NCI-H2029 (cell line): ENCODE measurements around the gene HMGN2.
A peak's percentile ranks its signal among the peaks of the same experiment; 100 is the strongest.
"Not testable (repeated sequence)": the region's sequence is repeated elsewhere in the genome, so short reads cannot be mapped to it uniquely, and the experiment has no call there.

Experiments used
- DNase-seq: peaks from one replicate; lab custom pipeline; 2025; lab: John Stamatoyannopoulos, UW

The HMGN2 gene

DNA sequence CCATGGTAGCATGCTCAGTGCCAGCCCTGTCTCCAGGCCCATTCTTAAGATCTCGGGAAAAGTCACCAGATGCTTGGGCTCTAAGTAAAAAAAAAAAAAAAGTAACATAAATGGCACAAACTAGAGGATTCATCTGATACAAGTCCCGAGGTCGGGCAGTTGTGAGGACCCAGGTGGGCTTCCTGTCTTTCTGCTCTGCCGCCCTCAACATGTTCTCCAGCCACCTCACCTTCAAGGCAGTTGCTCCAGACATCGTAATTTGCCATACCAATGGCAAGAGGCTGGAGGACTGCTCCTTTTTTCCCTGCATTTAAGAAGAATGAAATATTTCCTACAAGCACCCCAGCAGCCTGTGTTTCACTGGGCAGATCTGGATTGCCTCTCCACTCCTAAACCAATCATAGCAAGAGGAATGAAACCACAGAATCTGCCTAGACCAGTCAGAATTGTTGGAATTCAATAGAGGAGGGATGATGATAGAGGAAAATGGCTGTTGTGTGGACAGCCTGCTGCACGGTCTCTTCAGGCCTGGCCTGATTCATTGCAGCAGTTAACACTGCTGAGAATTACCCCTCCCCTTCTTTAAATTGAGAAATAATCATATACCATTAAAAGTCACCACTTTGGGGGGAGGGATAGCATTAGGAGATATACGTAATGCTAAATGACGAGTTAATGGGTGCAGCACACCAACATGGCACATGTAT, 5.4 kb downstream of the HMGN2 start:
- DNase-seq, result no peak

DNA sequence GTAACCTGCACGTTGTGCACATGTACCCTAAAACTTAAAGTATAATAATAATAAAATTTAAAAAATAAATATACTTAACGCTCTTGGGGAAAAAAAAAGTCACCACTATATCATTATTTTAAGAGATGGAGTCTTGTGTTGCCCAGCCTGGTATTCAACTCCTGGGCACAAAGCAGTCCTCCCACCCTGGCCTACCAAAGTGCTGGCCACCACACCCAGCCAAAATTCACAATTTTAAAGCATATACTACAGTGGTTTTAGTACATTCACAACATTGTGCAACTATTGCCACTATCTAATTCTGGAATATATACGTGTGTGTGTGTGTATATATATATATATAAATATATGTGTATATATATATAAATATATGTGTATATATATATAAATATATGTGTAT, 5.9 kb downstream of the HMGN2 start:
- DNase-seq, result no peak

DNA sequence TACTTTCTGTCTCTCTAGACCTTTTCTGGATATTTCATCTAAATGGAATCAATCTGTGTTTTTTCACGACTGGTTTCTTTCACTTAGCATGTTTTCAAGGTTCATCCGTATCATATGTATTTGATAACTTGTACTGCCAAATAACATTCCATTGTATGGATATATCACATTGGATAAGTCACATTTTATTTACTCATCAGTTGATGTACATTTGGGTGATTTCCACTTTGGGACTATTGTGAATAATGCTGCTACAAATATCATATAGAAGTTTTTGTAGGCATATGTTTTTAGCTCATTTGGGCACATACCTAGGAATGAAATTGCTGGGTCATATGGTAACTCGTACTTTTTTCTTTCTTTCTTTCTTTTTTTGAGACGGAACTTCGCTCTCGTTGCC, 6.7 kb downstream of the HMGN2 start:
- DNase-seq, result no peak

DNA sequence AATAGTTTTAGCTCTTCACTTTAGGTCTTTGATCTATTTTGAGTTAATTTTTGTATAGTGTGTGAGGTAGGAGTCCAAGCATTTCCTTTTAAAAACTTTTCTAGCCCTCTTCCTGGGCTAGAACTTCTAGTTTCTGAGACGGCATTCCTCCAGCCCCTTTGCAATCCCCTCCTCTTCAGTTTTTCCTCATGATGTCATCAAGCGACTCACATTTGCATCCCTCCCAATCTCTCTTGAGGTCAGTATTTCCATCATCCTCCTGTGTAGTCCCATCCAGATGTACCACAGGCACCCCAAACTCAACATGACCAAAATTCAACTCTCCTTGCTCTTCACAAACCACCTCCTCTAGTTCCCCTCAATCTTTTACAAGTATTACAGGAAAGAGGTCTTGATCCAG, 10.7 kb downstream of the HMGN2 start:
- DNase-seq, result no peak

DNA sequence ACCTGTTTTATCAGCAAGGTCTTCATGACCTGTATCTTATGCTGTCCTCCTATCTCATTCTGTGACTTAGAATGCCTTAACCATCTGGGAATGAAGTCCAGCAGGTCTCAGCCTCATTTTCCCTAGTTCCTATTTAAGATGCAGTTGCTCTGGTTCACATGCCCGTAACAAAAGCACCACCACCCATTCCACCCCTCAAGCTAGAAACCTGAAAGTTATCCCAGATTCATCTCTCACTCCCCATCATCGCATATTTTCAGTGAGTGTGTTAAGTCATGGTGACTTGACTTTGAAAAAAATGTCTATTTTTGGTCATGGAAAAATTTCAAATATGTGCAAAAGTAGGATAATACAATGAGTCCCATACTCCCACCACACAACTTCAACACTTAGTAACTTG, 11.7 kb downstream of the HMGN2 start:
- no peak for DNase-seq

DNA sequence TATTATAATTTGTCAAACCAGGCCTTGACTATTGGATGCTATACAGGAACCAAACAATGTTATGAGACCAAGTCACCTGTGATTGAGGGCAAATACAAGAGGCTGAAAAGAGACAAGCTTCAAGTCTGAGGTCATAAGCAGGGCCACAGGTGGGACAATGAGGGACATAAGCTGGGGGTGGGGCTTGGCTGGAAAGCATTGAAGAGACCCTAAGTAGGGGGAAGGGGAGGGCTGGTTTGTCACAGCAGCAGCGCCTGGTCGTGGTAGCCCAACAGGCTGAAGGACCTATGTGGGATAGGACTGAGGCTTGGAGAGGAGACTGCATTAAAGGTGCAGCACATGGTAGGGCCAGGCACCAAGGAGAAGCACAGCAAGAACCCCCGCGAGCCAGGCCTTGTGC, 17.9 kb downstream of the HMGN2 start:
- DNase-seq, result no peak

DNA sequence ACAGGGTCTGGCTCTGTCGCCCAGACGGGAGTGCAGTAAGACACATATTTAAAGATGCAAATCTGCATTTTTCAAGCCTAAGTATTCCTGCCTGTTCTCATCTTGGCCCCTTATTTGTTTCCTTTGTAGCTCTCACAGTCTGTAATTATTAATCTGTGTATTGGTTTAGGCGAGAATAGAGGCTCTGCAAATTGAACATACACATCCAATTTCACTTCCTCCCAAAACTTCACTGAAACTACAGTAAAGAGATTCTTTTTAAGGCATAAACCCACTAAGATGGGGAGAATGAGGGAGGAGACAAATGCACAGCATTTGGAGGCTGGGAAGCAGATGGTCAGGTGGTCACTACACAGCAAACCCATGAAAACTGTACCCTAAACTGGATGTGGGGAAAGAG, 21.0 kb downstream of the HMGN2 start:
- DNase-seq, result no peak

DNA sequence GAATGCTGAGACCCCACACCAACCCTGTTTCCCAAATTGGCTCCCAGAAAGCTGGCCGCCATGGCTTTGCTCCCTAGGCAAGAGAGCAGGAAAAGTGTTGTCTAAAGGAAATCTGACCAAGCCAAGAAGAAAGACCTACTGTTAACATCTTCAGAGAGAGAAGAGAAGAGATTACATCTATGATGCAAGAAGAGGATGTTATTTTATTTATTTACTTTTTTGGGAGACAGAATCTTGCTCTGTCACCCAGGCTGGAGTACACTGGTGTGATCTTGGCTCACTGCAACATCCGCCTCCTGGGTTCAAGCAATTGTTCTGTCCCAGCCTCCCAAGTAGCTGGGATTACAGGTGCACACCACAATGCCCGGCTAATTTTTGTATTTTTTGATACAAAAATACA, 21.7 kb downstream of the HMGN2 start:
- no peak for DNase-seq

DNA sequence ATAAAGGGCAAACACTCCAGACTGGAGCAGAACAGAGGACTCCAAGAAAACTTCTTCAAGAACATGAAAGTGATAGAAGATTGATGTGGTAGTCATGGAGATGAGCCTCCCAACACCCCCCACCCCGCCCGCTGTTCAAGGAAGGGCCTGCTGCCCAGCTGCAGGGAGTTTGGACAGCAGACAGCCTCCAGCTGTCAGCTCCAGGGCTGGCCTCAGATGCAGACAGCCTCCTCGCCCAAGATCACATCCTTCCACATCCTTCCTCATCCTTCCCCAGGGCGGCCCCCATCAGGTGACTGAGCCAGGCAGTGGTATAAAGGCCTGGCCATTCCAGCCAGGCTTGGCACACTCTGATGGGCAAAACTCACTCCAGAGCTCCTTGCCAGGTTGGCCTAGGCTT, 24.6 kb downstream of the HMGN2 start:
- DNase-seq, result no peak

DNA sequence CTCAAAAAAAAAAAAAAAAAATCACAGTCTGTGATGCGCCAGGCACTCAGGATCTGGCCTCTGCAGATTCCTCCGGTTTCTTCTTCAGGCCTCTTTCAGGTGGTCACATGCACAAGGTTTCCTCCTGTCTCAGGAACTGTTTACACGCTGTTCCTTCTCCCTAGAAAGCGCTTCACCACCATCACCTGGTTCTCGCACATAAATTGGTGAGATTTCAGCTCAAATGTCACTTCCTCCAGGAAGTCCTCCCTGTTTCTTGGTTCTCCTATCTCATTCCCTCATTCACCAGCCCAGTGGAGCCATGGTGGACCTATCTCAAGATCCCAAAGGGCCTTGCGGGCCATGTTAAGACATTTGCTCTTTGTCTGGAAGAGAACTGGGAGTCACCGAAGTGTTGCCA, 26.7 kb downstream of the HMGN2 start:
- DNase-seq, result no peak

DNA sequence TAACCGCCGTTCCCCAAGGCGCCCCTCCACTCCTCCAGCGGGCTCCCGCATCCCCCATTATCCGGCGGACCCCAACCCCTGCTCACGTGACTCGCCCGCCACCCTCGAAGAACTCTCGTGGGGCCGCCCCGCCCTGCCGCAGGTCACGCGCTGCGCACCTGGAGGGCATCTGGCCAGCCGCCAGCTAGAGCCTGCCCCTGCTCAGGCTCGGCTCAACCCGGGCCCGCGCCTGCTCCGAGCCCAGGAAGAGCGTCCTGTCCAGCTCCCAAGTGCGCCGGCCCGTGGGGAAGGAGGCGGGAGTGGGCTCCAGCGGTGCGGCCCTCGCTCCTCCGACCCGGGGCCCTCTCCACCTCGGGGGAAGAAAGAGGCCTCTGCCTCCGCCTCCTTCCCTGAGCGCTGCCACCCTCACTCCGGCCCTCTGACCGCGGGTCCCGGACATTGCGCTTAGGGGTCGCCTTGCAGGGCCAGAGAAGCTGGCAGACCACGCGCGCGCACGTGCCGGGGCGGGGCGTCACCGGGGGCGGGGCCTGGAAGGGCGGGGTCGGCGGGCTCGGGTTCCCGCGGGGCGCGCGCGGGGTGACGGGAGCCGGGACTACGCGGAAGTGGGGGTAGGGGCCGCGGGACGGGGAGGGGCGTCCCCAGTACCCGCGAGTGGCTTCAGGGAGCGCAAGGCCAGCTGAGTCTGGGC, 28.4 kb downstream of the HMGN2 start:
- DNase-seq, result peak; percentile 80

DNA sequence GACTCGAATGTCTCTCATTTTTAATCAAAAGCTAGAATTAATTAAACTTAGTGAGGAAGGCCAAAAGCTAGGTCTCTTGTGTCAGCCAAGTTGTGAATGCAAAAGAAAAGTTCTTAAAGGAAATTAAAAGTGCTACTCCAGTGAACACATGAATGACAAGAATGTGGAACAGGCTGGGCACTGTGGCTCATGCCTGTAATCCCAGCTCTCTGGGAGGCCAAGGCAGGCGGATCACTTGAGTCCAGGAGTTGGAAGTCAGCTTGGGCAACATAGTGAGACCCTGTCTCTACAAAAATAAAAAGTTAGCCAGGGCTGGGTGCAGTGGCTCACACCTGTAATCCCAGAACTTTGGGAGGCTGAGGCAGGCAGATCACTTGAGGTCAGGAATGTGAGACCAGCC, 38.5 kb downstream of the HMGN2 start:
- not testable (repeated sequence) for DNase-seq

DNA sequence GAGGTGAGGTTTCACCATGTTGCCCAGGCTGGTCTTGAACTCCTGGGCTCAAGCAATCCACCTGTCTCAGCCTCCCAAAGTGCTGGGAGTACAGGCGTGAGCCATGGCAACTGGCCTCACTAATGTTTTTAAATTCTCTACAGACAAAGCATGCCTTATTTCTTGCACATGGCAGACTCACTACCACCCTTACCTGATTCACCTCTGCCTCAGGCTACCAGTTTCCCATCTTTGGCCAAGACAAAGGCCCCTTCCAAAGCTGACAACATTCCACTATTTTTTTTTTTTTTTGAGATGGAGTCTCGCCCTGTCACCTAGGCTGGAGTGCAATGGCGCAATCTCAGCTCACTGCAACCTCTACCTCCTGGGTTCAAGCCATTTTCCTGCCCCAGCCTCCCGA, 43.6 kb downstream of the HMGN2 start:
- not testable (repeated sequence) for DNase-seq

DNA sequence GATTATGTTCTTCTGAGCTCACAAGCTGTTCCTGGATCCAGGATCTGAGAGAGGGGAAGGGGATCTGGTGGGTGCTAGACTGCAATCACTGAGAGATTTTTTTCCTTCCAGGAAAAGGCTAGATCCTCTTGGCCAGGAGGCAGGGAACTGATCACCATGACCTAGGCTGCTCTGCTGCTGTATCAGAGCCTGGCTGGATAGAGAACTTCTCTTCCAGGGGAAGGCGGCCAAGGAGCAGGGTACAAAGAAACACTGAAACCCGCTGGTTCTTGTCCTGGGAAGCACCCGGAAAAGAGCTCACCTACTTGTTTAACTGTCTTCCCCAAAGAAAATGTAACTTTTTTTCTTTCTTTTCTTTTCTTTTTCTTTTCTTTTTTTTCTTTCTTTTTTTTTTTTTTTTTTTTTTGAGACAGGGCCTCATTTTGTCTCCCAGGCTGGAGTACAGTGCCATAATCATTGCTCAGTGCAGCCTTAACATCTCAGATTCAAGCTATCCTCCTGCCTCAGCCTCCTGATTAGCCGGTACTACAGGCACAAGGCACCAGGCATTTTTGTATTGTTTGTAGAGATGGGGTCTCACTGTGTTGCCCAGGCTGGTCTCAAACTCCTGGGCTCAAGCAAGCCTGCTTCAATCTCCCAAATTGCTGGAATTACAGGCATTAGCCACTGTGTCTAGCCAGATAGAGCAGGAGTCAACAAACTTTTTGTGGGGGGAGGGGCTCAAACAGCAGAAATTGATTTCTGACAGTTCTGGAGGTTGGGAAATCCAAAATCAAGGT, 44.9 kb downstream of the HMGN2 start:
- no peak for DNase-seq

DNA sequence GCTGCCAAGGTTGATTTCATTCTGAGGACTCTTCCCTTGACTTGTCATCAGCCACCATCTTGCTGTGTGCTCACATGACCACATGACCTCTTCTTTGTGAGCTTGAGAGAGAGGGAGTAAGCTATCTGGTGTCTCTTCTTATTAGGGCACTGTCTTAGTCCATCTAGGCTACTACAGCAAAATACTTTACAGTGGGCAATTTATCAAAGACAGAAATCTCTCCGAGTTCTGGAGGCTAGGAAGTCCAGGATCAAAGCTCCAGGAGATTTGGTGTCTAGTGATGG, 45.5 kb downstream of the HMGN2 start:
- no peak for DNase-seq

DNA sequence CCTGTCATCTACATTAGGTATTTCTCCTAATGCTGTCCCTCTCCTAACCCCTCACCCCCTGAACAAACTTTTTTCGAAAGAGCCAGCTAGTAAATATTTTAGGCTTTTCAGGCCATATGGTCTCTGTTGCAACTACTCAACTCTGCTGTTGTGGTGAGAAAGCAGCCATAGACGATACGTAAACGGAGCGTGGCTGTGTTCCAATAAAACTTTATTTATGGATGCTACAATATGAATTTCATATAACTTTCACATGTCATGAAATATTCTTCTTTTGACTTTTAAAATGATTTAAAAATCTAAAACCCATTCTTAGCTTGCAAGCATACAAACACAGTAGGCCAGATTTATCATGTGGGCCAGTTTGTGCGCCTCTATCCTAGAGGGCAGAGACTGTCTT, 46.1 kb downstream of the HMGN2 start:
- no peak for DNase-seq

DNA sequence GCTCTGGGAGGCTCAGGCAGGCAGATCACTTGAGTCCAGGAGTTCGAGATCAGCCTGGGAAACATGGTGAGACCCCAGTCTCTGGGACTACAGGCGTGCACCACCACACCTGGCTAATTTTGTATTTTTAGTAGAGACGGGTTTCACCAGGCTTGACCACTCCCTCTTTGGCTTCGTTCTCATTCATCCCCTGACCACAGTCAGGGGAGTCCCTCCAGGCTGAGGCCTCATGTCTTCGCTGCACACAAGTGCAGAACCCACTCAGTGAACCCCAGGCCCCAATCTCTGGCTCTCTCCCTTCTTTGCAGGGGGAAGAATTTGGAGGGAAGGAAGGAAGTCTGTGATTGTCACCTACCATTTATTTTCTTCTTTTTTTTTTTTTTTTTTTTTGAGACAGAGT, 48.1 kb downstream of the HMGN2 start:
- no peak for DNase-seq

DNA sequence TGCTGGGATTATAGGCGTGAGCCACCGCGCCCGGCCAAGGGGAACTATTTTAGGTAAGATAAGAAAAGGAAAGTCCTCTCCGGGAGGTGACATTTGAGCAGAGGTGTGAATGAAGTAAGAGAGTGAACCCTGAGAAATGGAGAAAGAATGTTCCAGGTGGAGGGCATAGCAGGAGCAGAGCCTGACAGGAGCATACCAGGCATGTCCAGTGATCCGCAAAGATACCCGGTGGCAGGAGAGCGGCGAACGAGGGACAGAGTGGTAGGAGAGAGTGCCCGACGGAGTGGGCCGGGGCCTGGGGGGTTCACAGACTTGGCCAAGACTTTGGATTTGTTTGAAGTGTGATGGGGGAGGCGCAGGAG, 49.4 kb downstream of the HMGN2 start:
- no peak for DNase-seq

DNA sequence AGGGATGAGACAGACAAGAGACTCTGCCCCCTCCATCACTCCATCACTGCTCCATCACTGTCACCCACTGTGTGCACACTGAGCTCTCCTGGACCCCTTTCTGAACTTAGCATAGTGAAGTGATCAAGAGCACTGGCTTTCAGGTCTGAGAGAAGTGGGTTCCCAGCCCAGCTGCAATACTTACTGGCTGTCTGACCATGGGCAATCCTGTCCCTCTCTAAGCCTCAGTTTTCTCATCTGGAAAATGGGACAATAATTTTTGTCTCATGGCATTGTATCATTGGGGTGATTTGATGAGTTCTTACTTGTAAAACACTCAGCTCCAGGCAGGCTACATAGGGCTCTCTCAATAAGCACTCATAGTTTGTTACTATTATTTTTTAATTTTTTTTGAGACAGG, 49.8 kb downstream of the HMGN2 start:
- DNase-seq, result no peak

DNA sequence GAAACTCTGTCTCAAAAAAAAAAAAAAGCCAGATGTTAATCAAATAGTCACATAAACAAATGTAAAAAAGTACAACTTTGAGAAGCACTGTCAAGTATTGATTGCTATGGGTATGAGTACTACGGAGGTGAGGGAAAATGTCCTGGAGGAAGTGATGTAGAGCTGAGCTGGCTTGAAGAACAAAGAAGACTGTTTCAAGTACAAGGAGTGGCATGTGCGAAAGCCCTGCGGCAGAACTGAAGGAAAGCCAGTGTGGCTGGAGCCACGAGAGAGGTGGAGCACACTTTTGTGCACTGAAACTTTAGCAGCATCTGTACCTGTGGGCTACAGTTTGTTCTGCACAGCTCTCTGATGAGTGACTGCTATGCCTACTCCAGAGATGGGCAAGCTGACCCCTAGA, 51.9 kb downstream of the HMGN2 start:
- no peak for DNase-seq
